ENCODE results near the gene RNF5.

RNF5 gene

DNA sequence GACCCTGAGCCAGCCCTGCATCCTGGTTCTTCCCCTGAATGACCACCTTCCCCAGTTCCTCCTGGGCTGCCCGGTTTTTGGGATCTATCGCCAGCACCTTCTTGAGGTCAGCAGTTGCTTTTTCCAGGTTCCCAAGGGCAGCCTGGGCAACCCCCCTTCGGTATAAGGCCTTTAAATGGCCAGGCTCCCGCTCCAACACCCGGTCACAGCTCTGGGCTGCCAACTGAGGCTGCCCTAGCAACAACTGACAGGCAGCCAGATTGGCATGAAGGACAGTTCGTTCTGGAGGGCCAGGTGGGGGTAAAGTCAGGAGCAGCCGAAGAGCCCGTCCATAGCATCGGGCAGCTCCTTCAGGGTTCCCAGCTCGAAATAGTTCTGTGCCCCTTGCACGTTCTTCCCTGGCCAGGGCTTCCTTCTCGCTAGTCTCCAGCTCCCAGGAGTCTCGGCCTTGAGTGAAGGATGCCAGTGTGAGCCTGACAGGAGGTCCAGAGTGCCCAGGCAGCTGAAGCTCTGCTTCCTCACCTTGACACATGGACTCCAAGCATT lies 49.4 kb upstream of the RNF5 start:
- POLR2A ChIA-PET, result interaction anchor here (0.7 to 4.2 kb wide), 22 partner anchors 10 to 844 kb away, joined by 3 to 38 read pairs (median 6); partner anchors contain the start of genes AGPAT1, DDX39B, EGFL8 and HSPA1B
- Histone ChIP-seq H3K36me3 (ENCODE audit: control insufficient read depth in 2 of 2, insufficient read depth in 1 of 2, low read length in 2 of 2) (peaks cover 14 to 26% of the 10 kb centered on the region in 2 experiments; a peak in 2 of 3 replicates), H3K4me3 (ENCODE audit: low read depth, low read length) (no peak overlapping the region), H3K9me3 (ENCODE audit: control insufficient read depth, insufficient read depth, low read depth, low read length) (no peaks in the 10 kb centered on the region), H3K27ac (ENCODE audit: extremely low read depth, low read depth, low read length) (peak overlapping the region; percentile 16; the same call in 1 of the 2 replicates), H3K4me1 (ENCODE audit: control insufficient read depth, insufficient read depth, low read length) (peaks cover 13% of the 10 kb centered on the region)
- CTCF ChIA-PET, result interaction anchor here (0.6 to 5.6 kb wide), 9 partner anchors 11 to 81 kb away, joined by 3 to 65 read pairs (median 5); no protein-coding TSS in a partner anchor
- TF ChIP-seq ZNF48 (tag by site-specific recombination; IDR thresholded peaks at IDR 0.05) (no peak), ZNF623 (tag by site-specific recombination; IDR thresholded peaks at IDR 0.05) (no peak), YY1 (tag by site-specific recombination; IDR thresholded peaks at IDR 0.05) (no peak), ZNF426 (tag by site-specific recombination; IDR thresholded peaks at IDR 0.05) (no peak), ZNF561 (tag by site-specific recombination; IDR thresholded peaks at IDR 0.05; ENCODE audit: borderline replicate concordance) (no peak), ZNF16 (tag by site-specific recombination; IDR thresholded peaks at IDR 0.05; ENCODE audit: low read depth) (no peak), ZNF529 (tag by site-specific recombination; IDR thresholded peaks at IDR 0.05; ENCODE audit: insufficient replicate concordance) (no peak), ZNF184 (tag by site-specific recombination; IDR thresholded peaks at IDR 0.05) (no peak), ZNF214 (tag by site-specific recombination; IDR thresholded peaks at IDR 0.05; ENCODE audit: borderline replicate concordance) (no peak), MEIS1 (CRISPR knock-in tag; IDR thresholded peaks at IDR 0.05; ENCODE audit: borderline replicate concordance) (no peak), ZNF175 (tag by site-specific recombination; IDR thresholded peaks at IDR 0.05) (no peak), ZNF621 (tag by site-specific recombination; IDR thresholded peaks at IDR 0.05) (no peak), ZNF747 (tag by site-specific recombination; IDR thresholded peaks at IDR 0.05) (no peak), SETDB1 (IDR thresholded peaks at IDR 0.05; ENCODE audit: insufficient read length, low read length) (no peak), ZNF335 (tag by site-specific recombination; conservative IDR thresholded peaks at IDR 0.05) (no peak), ZEB2 (tag by site-specific recombination; IDR thresholded peaks at IDR 0.05) (no peak), ZNF354C (tag by site-specific recombination; IDR thresholded peaks at IDR 0.05; ENCODE audit: borderline replicate concordance, low read depth) (no peak)
- TF ChIP-seq, protein P1, sequence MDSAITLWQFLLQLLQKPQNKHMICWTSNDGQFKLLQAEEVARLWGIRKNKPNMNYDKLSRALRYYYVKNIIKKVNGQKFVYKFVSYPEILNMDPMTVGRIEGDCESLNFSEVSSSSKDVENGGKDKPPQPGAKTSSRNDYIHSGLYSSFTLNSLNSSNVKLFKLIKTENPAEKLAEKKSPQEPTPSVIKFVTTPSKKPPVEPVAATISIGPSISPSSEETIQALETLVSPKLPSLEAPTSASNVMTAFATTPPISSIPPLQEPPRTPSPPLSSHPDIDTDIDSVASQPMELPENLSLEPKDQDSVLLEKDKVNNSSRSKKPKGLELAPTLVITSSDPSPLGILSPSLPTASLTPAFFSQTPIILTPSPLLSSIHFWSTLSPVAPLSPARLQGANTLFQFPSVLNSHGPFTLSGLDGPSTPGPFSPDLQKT (IDR thresholded peaks at IDR 0.05; ENCODE audit: borderline replicate concordance, low read depth, low read length), result no peak
- TF ChIP-seq, protein P2, sequence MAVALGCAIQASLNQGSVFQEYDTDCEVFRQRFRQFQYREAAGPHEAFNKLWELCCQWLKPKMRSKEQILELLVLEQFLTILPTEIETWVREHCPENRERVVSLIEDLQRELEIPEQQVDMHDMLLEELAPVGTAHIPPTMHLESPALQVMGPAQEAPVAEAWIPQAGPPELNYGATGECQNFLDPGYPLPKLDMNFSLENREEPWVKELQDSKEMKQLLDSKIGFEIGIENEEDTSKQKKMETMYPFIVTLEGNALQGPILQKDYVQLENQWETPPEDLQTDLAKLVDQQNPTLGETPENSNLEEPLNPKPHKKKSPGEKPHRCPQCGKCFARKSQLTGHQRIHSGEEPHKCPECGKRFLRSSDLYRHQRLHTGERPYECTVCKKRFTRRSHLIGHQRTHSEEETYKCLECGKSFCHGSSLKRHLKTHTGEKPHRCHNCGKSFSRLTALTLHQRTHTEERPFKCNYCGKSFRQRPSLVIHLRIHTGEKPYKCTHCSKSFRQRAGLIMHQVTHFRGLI (tag by site-specific recombination; IDR thresholded peaks at IDR 0.05), result no peak

DNA sequence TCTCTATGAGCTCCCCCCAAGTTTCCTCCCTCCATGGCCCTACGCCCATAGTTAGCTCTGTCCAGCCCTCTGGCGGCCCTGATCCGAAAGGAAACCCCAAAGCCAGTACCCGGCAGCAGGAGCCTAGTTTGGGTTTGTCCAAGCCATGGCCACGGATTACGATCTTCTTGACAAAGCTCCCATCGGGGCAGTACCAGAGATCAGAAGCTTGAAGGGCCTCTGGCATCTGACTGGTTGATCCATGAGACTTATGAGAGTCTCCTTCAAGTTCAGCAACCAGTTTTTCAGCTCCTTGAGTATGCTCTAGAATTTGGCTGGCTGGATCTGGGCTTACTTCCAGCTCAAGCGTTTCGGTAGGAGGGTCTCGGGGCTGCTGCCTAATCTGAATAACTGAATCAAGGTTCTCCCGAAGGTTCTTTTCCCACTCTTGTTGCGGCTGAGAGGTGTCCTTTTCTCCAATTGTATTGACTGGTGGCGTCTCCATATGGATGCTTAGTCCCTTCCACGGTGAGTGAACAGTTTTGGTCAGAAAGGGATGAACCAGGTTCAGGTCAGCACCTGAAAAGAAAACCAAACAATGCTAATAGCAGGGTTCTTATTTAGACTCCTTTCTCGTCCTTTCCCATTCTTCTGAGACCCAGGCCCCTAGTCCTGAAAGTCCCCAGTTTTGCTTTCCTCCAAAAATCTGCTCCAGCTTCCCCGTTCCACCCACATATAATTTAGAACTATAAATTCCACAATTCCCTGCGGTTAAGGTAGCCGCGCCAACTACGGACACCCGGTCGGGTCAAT lies 48.7 kb upstream of the RNF5 start:
- Histone ChIP-seq H3K9me3 (ENCODE audit: control insufficient read depth, insufficient read depth, low read depth, low read length) (no peaks in the 10 kb centered on the region), H3K36me3 (ENCODE audit: control insufficient read depth in 2 of 2, insufficient read depth in 1 of 2, low read length in 2 of 2) (peaks cover 11 to 19% of the 10 kb centered on the region in 2 experiments; a peak in 2 of 3 replicates), H3K4me3 (ENCODE audit: low read depth, low read length) (peak overlapping the region; percentile 59), H3K4me1 (ENCODE audit: control insufficient read depth, insufficient read depth, low read length) (peaks cover 13% of the 10 kb centered on the region), H3K27ac (ENCODE audit: extremely low read depth, low read depth, low read length) (peak overlapping the region; percentile 16; the same call in 1 of the 2 replicates)
- ChIA-PET CTCF (interaction anchor here (0.6 to 5.6 kb wide), 6 partner anchors 11 to 82 kb away, joined by 3 to 65 read pairs (median 6); no protein-coding TSS in a partner anchor), POLR2A (interaction anchor here (0.5 to 4.2 kb wide), 21 partner anchors 10 to 843 kb away, joined by 3 to 38 read pairs (median 6); partner anchors contain the start of genes AGPAT1, MSH5, PBX2 and PRRT1)
- TF ChIP-seq ZNF202 (tag by site-specific recombination; IDR thresholded peaks at IDR 0.05; ENCODE audit: borderline replicate concordance) (no peak), MEIS1 (CRISPR knock-in tag; IDR thresholded peaks at IDR 0.05; ENCODE audit: borderline replicate concordance) (no peak), ZNF830 (tag by site-specific recombination; IDR thresholded peaks at IDR 0.05; ENCODE audit: low read depth) (no peak), ZSCAN23 (tag by site-specific recombination; IDR thresholded peaks at IDR 0.05) (no peak), ZFHX2 (tag by site-specific recombination; conservative IDR thresholded peaks at IDR 0.05) (peak; percentile 47), ZNF677 (tag by site-specific recombination; IDR thresholded peaks at IDR 0.05) (no peak), ZNF394 (tag by site-specific recombination; IDR thresholded peaks at IDR 0.05; ENCODE audit: borderline replicate concordance) (peak; percentile 10; the same call in 1 of the 2 replicates), HOXD13 (CRISPR knock-in tag; IDR thresholded peaks at IDR 0.05; ENCODE audit: borderline replicate concordance) (no peak), OSR2 (tag by site-specific recombination; IDR thresholded peaks at IDR 0.05) (peak; percentile 41)
- TF ChIP-seq, protein P3, sequence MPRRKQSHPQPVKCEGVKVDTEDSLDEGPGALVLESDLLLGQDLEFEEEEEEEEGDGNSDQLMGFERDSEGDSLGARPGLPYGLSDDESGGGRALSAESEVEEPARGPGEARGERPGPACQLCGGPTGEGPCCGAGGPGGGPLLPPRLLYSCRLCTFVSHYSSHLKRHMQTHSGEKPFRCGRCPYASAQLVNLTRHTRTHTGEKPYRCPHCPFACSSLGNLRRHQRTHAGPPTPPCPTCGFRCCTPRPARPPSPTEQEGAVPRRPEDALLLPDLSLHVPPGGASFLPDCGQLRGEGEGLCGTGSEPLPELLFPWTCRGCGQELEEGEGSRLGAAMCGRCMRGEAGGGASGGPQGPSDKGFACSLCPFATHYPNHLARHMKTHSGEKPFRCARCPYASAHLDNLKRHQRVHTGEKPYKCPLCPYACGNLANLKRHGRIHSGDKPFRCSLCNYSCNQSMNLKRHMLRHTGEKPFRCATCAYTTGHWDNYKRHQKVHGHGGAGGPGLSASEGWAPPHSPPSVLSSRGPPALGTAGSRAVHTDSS (tag by site-specific recombination; IDR thresholded peaks at IDR 0.05), result no peak
- TF ChIP-seq, protein P4, sequence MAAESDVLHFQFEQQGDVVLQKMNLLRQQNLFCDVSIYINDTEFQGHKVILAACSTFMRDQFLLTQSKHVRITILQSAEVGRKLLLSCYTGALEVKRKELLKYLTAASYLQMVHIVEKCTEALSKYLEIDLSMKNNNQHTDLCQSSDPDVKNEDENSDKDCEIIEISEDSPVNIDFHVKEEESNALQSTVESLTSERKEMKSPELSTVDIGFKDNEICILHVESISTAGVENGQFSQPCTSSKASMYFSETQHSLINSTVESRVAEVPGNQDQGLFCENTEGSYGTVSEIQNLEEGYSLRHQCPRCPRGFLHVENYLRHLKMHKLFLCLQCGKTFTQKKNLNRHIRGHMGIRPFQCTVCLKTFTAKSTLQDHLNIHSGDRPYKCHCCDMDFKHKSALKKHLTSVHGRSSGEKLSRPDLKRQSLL (tag by site-specific recombination; IDR thresholded peaks at IDR 0.05), result peak; percentile 19; the same call in 1 of the 2 replicates

Data from HEK293 (cell line).